Measurements from ENCODE around the gene AKT3.

DNA sequence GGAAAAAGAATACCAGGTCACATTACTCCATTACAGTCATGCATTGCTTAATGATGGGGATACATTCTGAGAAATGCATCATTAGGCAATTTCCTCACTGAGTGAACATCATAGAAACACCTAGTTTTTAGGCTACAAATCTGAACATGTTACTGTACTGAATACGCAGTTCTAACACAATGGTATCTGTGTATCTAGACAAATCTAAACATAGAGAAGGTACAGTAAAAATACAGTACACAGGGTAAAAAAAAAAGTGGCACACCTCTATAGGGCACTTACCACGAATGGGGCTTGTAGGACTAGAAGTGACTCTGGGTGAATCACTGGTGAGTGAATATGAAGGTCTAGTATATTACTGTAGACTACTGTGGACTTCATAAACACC lies 115.7 kb downstream of the AKT3 start:
- TF ChIP-seq, protein P1, sequence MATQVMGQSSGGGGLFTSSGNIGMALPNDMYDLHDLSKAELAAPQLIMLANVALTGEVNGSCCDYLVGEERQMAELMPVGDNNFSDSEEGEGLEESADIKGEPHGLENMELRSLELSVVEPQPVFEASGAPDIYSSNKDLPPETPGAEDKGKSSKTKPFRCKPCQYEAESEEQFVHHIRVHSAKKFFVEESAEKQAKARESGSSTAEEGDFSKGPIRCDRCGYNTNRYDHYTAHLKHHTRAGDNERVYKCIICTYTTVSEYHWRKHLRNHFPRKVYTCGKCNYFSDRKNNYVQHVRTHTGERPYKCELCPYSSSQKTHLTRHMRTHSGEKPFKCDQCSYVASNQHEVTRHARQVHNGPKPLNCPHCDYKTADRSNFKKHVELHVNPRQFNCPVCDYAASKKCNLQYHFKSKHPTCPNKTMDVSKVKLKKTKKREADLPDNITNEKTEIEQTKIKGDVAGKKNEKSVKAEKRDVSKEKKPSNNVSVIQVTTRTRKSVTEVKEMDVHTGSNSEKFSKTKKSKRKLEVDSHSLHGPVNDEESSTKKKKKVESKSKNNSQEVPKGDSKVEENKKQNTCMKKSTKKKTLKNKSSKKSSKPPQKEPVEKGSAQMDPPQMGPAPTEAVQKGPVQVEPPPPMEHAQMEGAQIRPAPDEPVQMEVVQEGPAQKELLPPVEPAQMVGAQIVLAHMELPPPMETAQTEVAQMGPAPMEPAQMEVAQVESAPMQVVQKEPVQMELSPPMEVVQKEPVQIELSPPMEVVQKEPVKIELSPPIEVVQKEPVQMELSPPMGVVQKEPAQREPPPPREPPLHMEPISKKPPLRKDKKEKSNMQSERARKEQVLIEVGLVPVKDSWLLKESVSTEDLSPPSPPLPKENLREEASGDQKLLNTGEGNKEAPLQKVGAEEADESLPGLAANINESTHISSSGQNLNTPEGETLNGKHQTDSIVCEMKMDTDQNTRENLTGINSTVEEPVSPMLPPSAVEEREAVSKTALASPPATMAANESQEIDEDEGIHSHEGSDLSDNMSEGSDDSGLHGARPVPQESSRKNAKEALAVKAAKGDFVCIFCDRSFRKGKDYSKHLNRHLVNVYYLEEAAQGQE (IDR thresholded peaks at IDR 0.05; ENCODE audit: insufficient read depth in 1 of 2, low read depth in 2 of 2, low read length in 2 of 2): no peak
- TF ChIP-seq POLR2AphosphoS5 (IDR thresholded peaks at IDR 0.05; ENCODE audit: low read depth, low read length) (no peak), TAF1 (IDR thresholded peaks at IDR 0.05; ENCODE audit: borderline replicate concordance, insufficient read depth, low read length) (no peak), SIN3A (IDR thresholded peaks at IDR 0.05; ENCODE audit: borderline replicate concordance, insufficient read depth, low read length) (no peak), FOXP2 (optimal IDR thresholded peaks at IDR 0.05; ENCODE audit: borderline replicate concordance, extremely low read depth, extremely low read length, insufficient read depth) (no peak)
